Activated CD4-positive, alpha-beta T cell treated with anti-CD3 and anti-CD28 coated beads for 36 hours (primary cell): ENCODE measurements around the gene CERS2. TPM values are rescaled to one million over a fixed set of nuclear protein-coding genes. Genes with fewer than 3 reads are reported as not detected.
A peak's percentile ranks its signal among the peaks of the same experiment; 100 is the strongest.

ENCODE experiments used
- ATAC-seq: fragments of 200-7000 bp; cut with Tn5 transposase; one replicate; pipeline ENCODE4 v1.10.0; 2021; ENCODE audit warnings: mild to moderate bottlenecking, moderate library complexity
- CTCF ChIA-PET: fragments of 350-600 bp; sonication (Branson Sonifier 250); formaldehyde crosslinking; loops from one replicate; lab custom pipeline; 2021; ENCODE audit warnings: antibody characterized with exemption; lab: Charles Lee
- POLR2A ChIA-PET: fragments of 350-600 bp; sonication (Branson Sonifier 250); formaldehyde crosslinking; loops from one replicate; lab custom pipeline; 2021; ENCODE audit warnings: antibody characterized with exemption, inconsistent platforms; lab: Charles Lee
- DNase-seq: peaks from one replicate; pipeline ENCODE4 v3.0.0-alpha.2; 2020
- H3K27ac Mint-ChIP-seq: one replicate; pipeline ENCODE4 v1.8.0; 2021; ENCODE audit warnings: mixed read lengths
- H3K27me3 Mint-ChIP-seq: one replicate; pipeline ENCODE4 v1.8.0; 2021; ENCODE audit warnings: mixed read lengths
- H3K36me3 Mint-ChIP-seq: one replicate; pipeline ENCODE4 v1.8.0; 2021; ENCODE audit warnings: low read depth, mixed read lengths
- H3K4me1 Mint-ChIP-seq: one replicate; pipeline ENCODE4 v1.8.0; 2021; ENCODE audit warnings: mixed read lengths
- H3K4me3 Mint-ChIP-seq: one replicate; pipeline ENCODE4 v1.8.0; 2021; ENCODE audit warnings: mild to moderate bottlenecking, moderate library complexity, mixed read lengths
- H3K9me3 Mint-ChIP-seq: one replicate; pipeline ENCODE4 v1.8.0; 2021; ENCODE audit warnings: low read depth, mixed read lengths
- intact Hi-C, 2 experiments: fragments of 100-400 bp; cut with DNase I in 1 of 2; cut with micrococcal nuclease in 1 of 2; formaldehyde crosslinking; loops; one replicate each; pipeline versions ENCODE4 v1.14.2 to v1.15.1; 2022 to 2024; cut with DNase I, micrococcal nuclease
- total RNA-seq, 2 experiments: library from RNA; stranded (reverse); gene quantifications; one replicate each; pipeline ENCODE4 v1.2.3, GENCODE V29; 2021

Gene CERS2, protein sequence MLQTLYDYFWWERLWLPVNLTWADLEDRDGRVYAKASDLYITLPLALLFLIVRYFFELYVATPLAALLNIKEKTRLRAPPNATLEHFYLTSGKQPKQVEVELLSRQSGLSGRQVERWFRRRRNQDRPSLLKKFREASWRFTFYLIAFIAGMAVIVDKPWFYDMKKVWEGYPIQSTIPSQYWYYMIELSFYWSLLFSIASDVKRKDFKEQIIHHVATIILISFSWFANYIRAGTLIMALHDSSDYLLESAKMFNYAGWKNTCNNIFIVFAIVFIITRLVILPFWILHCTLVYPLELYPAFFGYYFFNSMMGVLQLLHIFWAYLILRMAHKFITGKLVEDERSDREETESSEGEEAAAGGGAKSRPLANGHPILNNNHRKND
- 100 to 1,000 TPM; 134 to 151 TPM for total RNA-seq

DNA sequence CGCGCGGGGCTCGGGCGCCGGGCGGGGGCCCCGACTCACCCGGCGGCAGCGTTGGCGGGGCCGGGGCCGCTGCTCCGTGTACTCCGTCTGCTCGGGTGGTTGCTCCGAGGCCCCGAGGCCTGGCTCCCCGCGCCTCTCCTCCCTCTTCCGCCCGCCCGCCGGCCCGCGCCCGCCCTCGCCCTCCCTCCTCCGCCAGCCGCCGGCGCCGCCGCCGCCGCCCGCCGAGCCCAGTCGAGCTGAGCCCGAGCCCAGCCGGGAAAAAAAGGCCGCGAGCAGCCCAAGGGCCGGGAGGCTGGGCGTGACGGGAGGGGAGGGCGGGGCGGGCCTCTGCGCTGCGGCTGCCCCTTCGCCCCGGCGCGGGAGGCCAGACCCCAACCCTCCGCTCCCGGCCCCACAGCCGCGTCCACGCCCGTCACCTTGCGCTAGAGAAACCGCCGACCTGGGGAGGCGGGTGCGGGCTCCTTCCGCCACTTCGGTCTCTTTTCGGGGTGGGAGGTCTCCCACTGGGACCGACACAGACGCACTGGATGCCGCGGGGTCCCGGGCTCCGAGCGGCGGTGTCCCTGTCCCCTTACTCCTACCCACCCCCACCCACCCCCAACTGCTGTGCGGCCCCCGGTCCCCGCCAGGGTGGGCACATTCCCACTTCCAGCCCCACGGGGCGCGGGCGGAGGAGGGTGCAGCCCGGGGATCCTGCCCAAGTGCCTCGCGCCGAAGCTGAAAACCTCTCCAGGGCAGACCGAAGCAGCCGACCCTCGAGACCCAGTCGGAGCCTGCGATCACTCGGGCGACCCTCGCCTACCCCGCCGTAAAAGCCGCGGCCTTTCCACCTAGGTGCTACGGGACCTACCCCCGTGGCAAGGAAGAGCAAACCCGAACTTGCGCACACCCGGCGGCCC, at the start of gene CERS2:
Gene CERS2 (minus strand): TSS at position 256 of the 899 bp plus-strand sequence. CDS start 5,745 bp downstream, outside the sequence.
- Mint-ChIP-seq H3K9me3 (no peaks in the 10 kb centered on the region), H3K4me1 (peaks cover 71% of the 10 kb centered on the region), H3K36me3 (peaks cover 10% of the 10 kb centered on the region), H3K27me3 (no peaks in the 10 kb centered on the region), H3K27ac (peak within 1 kb of the TSS; percentile 87), H3K4me3 (peak within 1 kb of the TSS; percentile 88)
- intact Hi-C loops: loop anchor here (1.0 to 10.0 kb wide), 13 partner anchors 33 to 510 kb away; partner anchors contain the start of genes GOLPH3L (in 2 of the 2), ARNT (in 1 of the 2), CDC42SE1 (in 1 of the 2) and ENSA (in 1 of the 2)
- DNase-seq (peak; percentile 87), ATAC-seq (peak; percentile 54)
- ChIA-PET CTCF (interaction anchor here (0.5 to 3.8 kb wide), 3 partner anchors 21 to 702 kb away, joined by 3 to 15 read pairs (median 5); partner anchors contain the start of genes C1orf54 and MINDY1), POLR2A (interaction anchor here (0.6 to 1.8 kb wide), 3 partner anchors 9 to 31 kb away, joined by 3 to 9 read pairs (median 3); partner anchors contain the start of gene MINDY1)

- peaks cover 29% of the 10 kb centered on the region for H3K4me1 Mint-ChIP-seq
- ATAC-seq: no peak
- ChIA-PET CTCF (interaction anchor here (4.4 kb wide), 1 partner anchor 11 kb away, joined by 17 read pairs; no protein-coding TSS in a partner anchor), POLR2A (no interaction called here)
- H3K27ac Mint-ChIP-seq: no peak overlapping the region
- intact Hi-C loops: no loop called here
- peaks cover 8% of the 10 kb centered on the region for H3K36me3 Mint-ChIP-seq
- no peak for DNase-seq
- no peaks in the 10 kb centered on the region for H3K9me3 Mint-ChIP-seq
- no peaks in the 10 kb centered on the region for H3K27me3 Mint-ChIP-seq
- no peak overlapping the region for H3K4me3 Mint-ChIP-seq
Observed at GRCh38 chr1:151013518-151013917, 38.9 kb upstream of the CERS2 start.

GRCh38 chr1:151012684-151013471, 38.2 kb upstream of the CERS2 start:
- no peaks in the 10 kb centered on the region for H3K27me3 Mint-ChIP-seq
- CTCF ChIA-PET: interaction anchor here (0.6 to 4.4 kb wide), 5 partner anchors 12 to 144 kb away, joined by 3 to 17 read pairs (median 4); partner anchors contain the start of genes C1orf56 and TNFAIP8L2
- intact Hi-C loops: no loop called here
- no peak overlapping the region for H3K27ac Mint-ChIP-seq
- H3K4me1 Mint-ChIP-seq: peaks cover 30% of the 10 kb centered on the region
- DNase-seq (no peak), ATAC-seq (no peak)
- POLR2A ChIA-PET: no interaction called here
- H3K9me3 Mint-ChIP-seq: no peaks in the 10 kb centered on the region
- peaks cover 4% of the 10 kb centered on the region for H3K36me3 Mint-ChIP-seq
- no peak overlapping the region for H3K4me3 Mint-ChIP-seq

GRCh38 chr1:151011154-151011850, 36.7 kb upstream of the CERS2 start:
- ChIA-PET POLR2A (no interaction called here), CTCF (interaction anchor here (0.7 to 4.4 kb wide), 7 partner anchors 13 to 146 kb away, joined by 3 to 17 read pairs (median 5); partner anchors contain the start of genes C1orf56, CDC42SE1 and TNFAIP8L2)
- H3K4me1 Mint-ChIP-seq: peaks cover 46% of the 10 kb centered on the region
- H3K9me3 Mint-ChIP-seq: no peaks in the 10 kb centered on the region
- H3K4me3 Mint-ChIP-seq: no peak overlapping the region
- DNase-seq (no peak), ATAC-seq (no peak)
- intact Hi-C loops: no loop called here
- H3K27me3 Mint-ChIP-seq: no peaks in the 10 kb centered on the region
- peak overlapping the region; percentile 25 for H3K27ac Mint-ChIP-seq
- peaks cover 3% of the 10 kb centered on the region for H3K36me3 Mint-ChIP-seq

DNA sequence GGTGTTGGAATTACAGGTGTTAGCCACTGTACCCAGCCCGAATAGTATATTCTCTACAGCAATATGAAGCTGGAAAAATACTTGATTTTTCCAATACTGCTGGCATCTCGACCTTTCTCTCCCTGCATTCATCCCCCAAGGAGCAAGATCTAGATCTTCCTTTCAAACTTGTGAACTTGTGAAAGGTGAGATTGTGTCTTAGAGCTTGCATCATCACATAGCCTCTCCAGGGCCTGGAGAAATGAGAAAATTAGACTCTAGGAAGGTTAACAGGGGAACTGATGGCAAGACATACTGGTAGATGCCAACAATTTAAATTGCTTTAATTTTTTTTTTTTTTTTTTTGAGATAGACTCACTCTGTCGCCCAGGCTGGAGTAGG, 35.7 kb upstream of the CERS2 start:
- no peaks in the 10 kb centered on the region for H3K27me3 Mint-ChIP-seq
- H3K4me1 Mint-ChIP-seq: peaks cover 50% of the 10 kb centered on the region
- H3K27ac Mint-ChIP-seq: no peak overlapping the region
- peak overlapping the region; percentile 0 for H3K4me3 Mint-ChIP-seq
- no peaks in the 10 kb centered on the region for H3K9me3 Mint-ChIP-seq
- intact Hi-C loops: no loop called here
- ChIA-PET CTCF (interaction anchor here (0.9 to 4.4 kb wide), 3 partner anchors 14 to 147 kb away, joined by 4 to 17 read pairs (median 10); partner anchors contain the start of gene TNFAIP8L2), POLR2A (no interaction called here)
- ATAC-seq: no peak
- peaks cover 3% of the 10 kb centered on the region for H3K36me3 Mint-ChIP-seq
- no peak for DNase-seq

GRCh38 chr1:151009674-151010345, 35.2 kb upstream of the CERS2 start:
- DNase-seq (no peak), ATAC-seq (no peak)
- POLR2A ChIA-PET: interaction anchor here (0.5 kb wide), 1 partner anchor 40 kb away, joined by 5 read pairs; no protein-coding TSS in a partner anchor
- Mint-ChIP-seq H3K4me3 (peak overlapping the region; percentile 90), H3K9me3 (no peaks in the 10 kb centered on the region), H3K27ac (peak overlapping the region; percentile 96), H3K27me3 (no peaks in the 10 kb centered on the region), H3K36me3 (peaks cover 3% of the 10 kb centered on the region), H3K4me1 (peaks cover 52% of the 10 kb centered on the region)
- CTCF ChIA-PET: interaction anchor here (0.9 to 4.4 kb wide), 5 partner anchors 15 to 249 kb away, joined by 3 to 17 read pairs (median 6); partner anchors contain the start of gene TNFAIP8L2
- intact Hi-C loops: loop anchor here (2.0 to 5.0 kb wide), 9 partner anchors 39 to 647 kb away; partner anchors contain the start of genes TNFAIP8L2 (in 2 of the 2), CDC42SE1 (in 1 of the 2), GOLPH3L (in 1 of the 2) and PIP5K1A (in 1 of the 2)

DNA sequence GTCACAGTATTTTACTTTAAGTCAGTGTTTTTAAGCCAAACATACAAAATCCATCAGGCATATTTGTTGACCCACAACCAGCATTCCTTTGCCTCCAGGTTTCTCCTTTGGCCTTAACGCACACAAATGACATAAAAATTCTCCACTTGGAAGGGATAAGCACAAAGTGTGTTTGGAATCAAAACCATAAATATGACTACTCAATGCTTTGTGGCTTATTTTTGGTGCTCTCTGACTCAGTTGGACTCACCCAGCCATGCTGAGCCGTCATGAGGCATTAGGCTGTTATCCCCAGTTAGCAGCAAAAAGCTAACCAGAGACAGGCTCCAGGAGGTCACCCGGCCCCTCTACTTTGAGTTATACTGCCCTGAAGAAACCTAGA, 34.6 kb upstream of the CERS2 start:
- ChIA-PET CTCF (interaction anchor here (0.7 to 4.4 kb wide), 5 partner anchors 16 to 729 kb away, joined by 3 to 17 read pairs (median 6); partner anchors contain the start of gene TNFAIP8L2), POLR2A (interaction anchor here (0.5 kb wide), 1 partner anchor 41 kb away, joined by 5 read pairs; no protein-coding TSS in a partner anchor)
- DNase-seq (peak; percentile 38), ATAC-seq (no peak)
- Mint-ChIP-seq H3K9me3 (no peaks in the 10 kb centered on the region), H3K36me3 (peaks cover 3% of the 10 kb centered on the region), H3K27me3 (no peaks in the 10 kb centered on the region), H3K27ac (peak overlapping the region; percentile 96), H3K4me1 (peaks cover 55% of the 10 kb centered on the region), H3K4me3 (peak overlapping the region; percentile 90)
- intact Hi-C loops: loop anchor here (2.0 to 5.0 kb wide), 9 partner anchors 40 to 646 kb away; partner anchors contain the start of genes TNFAIP8L2 (in 2 of the 2), CDC42SE1 (in 1 of the 2), GOLPH3L (in 1 of the 2) and PIP5K1A (in 1 of the 2)

DNA sequence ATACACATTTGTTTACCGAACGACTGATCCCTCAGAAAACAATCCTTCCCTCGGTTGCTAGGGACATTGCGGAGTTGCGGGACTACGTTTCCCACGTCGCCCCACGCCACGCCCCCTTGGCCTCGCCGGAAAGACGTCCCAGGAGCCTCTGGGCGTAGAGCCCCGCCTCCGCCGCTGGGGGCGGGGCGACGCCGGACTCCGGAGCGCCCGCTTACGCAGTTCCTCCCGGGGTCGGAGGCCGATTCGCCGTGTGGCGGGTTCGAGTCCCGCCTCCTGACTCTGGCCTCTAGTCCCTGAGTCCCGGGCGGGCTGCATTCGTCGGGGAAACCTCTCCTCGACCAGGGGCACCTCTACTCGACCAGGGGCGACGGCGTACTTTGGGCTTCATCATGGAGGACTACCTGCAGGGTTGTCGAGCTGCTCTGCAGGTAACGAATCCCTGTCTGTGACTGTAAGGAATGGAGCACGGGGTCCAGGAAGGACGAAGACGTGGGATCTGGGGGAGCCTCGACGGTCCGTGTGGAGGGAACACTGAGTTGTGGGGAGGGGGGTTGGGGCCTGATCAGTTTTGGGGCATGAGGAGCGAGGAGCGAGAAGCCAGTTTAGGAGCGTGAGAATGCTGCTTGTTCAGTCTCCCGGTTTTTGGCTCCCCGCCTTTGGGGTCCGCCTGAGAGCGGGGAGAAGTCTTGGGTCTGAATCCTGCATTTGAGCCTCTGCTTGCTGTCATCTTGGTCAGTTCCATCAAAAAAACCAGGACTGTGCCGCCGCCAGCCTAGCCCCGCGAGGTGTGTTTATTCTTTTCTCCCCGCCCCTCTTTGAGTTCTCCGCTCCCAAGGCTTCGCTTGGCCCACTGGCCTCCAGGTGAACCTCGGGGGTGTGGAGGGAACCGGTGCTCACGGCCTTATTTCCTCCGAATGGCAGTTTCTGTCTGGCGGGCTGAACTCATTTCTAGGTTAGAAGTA, 33.9 kb upstream of the CERS2 start, which contains the start of gene PRUNE1:
Gene PRUNE1 (plus strand): TSS at position 206 of the 962 bp plus-strand sequence. CDS start 184 bp downstream, at position 390.
- CTCF ChIA-PET: interaction anchor here (0.6 to 1.0 kb wide), 5 partner anchors 51 to 728 kb away, joined by 3 to 6 read pairs (median 3); no protein-coding TSS in a partner anchor
- intact Hi-C loops: loop anchor here (1.0 to 5.0 kb wide), 19 partner anchors 34 to 687 kb away; partner anchors contain the start of genes CDC42SE1 (in 2 of the 2), GABPB2 (in 2 of the 2), TNFAIP8L2 (in 2 of the 2) and ARNT (in 1 of the 2)
- Mint-ChIP-seq H3K36me3 (peaks cover 3% of the 10 kb centered on the region), H3K27ac (peak within 1 kb of the TSS; percentile 96), H3K4me1 (peaks cover 61% of the 10 kb centered on the region), H3K9me3 (no peaks in the 10 kb centered on the region), H3K27me3 (no peaks in the 10 kb centered on the region), H3K4me3 (peak within 1 kb of the TSS; percentile 90)
- ATAC-seq (peak; percentile 84), DNase-seq (peak; percentile 99)
- POLR2A ChIA-PET: no interaction called here
